ENCODE measurements around the gene ECM2.

GRCh38 chr9:92535940-92536850, at the start of gene ECM2:
- TF ChIP-seq CTCF (IDR thresholded peaks at IDR 0.05) (no peak), POLR2AphosphoS5 (IDR thresholded peaks at IDR 0.05) (no peak)
